Activated naive CD4-positive, alpha-beta T cell treated with anti-CD3 and anti-CD28 coated beads, Interleukin-2, amount 10 ng/mL, durations not matched to agents 7 days and 5 days (primary cell): ENCODE data around the gene SLC24A4.

Source experiments
- CTCF ChIA-PET: fragments of 350-600 bp; sonication (Branson Sonifier 250); formaldehyde crosslinking; loops from one replicate; lab custom pipeline; 2021; ENCODE audit warnings: antibody characterized with exemption; lab: Charles Lee
- DNase-seq: peaks from one replicate; pipeline ENCODE4 v3.0.0-alpha.2; 2020
- H3K27ac Mint-ChIP-seq: one replicate; pipeline ENCODE4 v1.8.0; 2021; ENCODE audit warnings: mild to moderate bottlenecking, moderate library complexity, mixed read lengths
- H3K27me3 Mint-ChIP-seq: one replicate; pipeline ENCODE4 v1.8.0; 2021; ENCODE audit warnings: mild to moderate bottlenecking, mixed read lengths
- H3K36me3 Mint-ChIP-seq: one replicate; pipeline ENCODE4 v1.8.0; 2021; ENCODE audit warnings: mixed read lengths
- H3K4me1 Mint-ChIP-seq: one replicate; pipeline ENCODE4 v1.8.0; 2021; ENCODE audit warnings: mixed read lengths
- H3K4me3 Mint-ChIP-seq: one replicate; pipeline ENCODE4 v1.8.0; 2021; ENCODE audit warnings: mild to moderate bottlenecking, moderate library complexity, mixed read lengths
- H3K9me3 Mint-ChIP-seq: one replicate; pipeline ENCODE4 v1.8.0; 2021; ENCODE audit warnings: mixed read lengths

SLC24A4 gene

GRCh38 chr14:92366237-92366636 lies 43.3 kb downstream of the SLC24A4 start:
- Mint-ChIP-seq H3K4me3 (no peak overlapping the region), H3K9me3 (no peaks in the 10 kb centered on the region), H3K27ac (no peak overlapping the region), H3K4me1 (no peaks in the 10 kb centered on the region), H3K27me3 (peaks cover 34% of the 10 kb centered on the region), H3K36me3 (no peaks in the 10 kb centered on the region)
- CTCF ChIA-PET, result no interaction called here
- no peak for DNase-seq

- H3K27ac Mint-ChIP-seq, result no peak overlapping the region
- no peaks in the 10 kb centered on the region for H3K9me3 Mint-ChIP-seq
- H3K36me3 Mint-ChIP-seq, result no peaks in the 10 kb centered on the region
- H3K27me3 Mint-ChIP-seq, result peaks cover 25% of the 10 kb centered on the region
- CTCF ChIA-PET, result interaction anchor here (1.9 kb wide), 1 partner anchor 16 kb away, joined by 5 read pairs; no protein-coding TSS in a partner anchor
- no peaks in the 10 kb centered on the region for H3K4me1 Mint-ChIP-seq
- no peak for DNase-seq
- no peak overlapping the region for H3K4me3 Mint-ChIP-seq
These were observed 45.0 kb downstream of the SLC24A4 start for GRCh38 chr14:92368001-92368400.

GRCh38 chr14:92369097-92369496 lies 46.1 kb downstream of the SLC24A4 start:
- CTCF ChIA-PET, result no interaction called here
- Mint-ChIP-seq H3K4me1 (no peaks in the 10 kb centered on the region), H3K27me3 (peaks cover 19% of the 10 kb centered on the region), H3K36me3 (no peaks in the 10 kb centered on the region), H3K27ac (no peak overlapping the region), H3K4me3 (no peak overlapping the region), H3K9me3 (no peaks in the 10 kb centered on the region)
- no peak for DNase-seq

- no peak for DNase-seq
- Mint-ChIP-seq H3K9me3 (no peaks in the 10 kb centered on the region), H3K27me3 (peaks cover 12% of the 10 kb centered on the region), H3K27ac (no peak overlapping the region), H3K36me3 (no peaks in the 10 kb centered on the region), H3K4me1 (no peaks in the 10 kb centered on the region), H3K4me3 (no peak overlapping the region)
- CTCF ChIA-PET, result no interaction called here
These were observed 49.3 kb downstream of the SLC24A4 start for GRCh38 chr14:92372230-92372629.

- no peaks in the 10 kb centered on the region for H3K36me3 Mint-ChIP-seq
- DNase-seq, result no peak
- no peak overlapping the region for H3K4me3 Mint-ChIP-seq
- peaks cover 13% of the 10 kb centered on the region for H3K27me3 Mint-ChIP-seq
- no peaks in the 10 kb centered on the region for H3K4me1 Mint-ChIP-seq
- H3K9me3 Mint-ChIP-seq, result no peaks in the 10 kb centered on the region
- no peak overlapping the region for H3K27ac Mint-ChIP-seq
- CTCF ChIA-PET, result interaction anchor here (0.6 kb wide), 1 partner anchor 799 kb away, joined by 3 read pairs; no protein-coding TSS in a partner anchor
These were observed 50.4 kb downstream of the SLC24A4 start for GRCh38 chr14:92373336-92373735.

- no peaks in the 10 kb centered on the region for H3K4me1 Mint-ChIP-seq
- H3K27me3 Mint-ChIP-seq, result peaks cover 9% of the 10 kb centered on the region
- CTCF ChIA-PET, result no interaction called here
- H3K36me3 Mint-ChIP-seq, result no peaks in the 10 kb centered on the region
- no peaks in the 10 kb centered on the region for H3K9me3 Mint-ChIP-seq
- DNase-seq, result no peak
- H3K27ac Mint-ChIP-seq, result no peak overlapping the region
- no peak overlapping the region for H3K4me3 Mint-ChIP-seq
These were observed 57.2 kb downstream of the SLC24A4 start for GRCh38 chr14:92380131-92380530.

- CTCF ChIA-PET, result no interaction called here
- H3K27me3 Mint-ChIP-seq, result peaks cover 10% of the 10 kb centered on the region
- no peaks in the 10 kb centered on the region for H3K36me3 Mint-ChIP-seq
- no peak overlapping the region for H3K4me3 Mint-ChIP-seq
- no peak overlapping the region for H3K27ac Mint-ChIP-seq
- H3K9me3 Mint-ChIP-seq, result no peaks in the 10 kb centered on the region
- no peak for DNase-seq
- H3K4me1 Mint-ChIP-seq, result no peaks in the 10 kb centered on the region
These were observed 57.6 kb downstream of the SLC24A4 start for GRCh38 chr14:92380582-92380981.

GRCh38 chr14:92382677-92383076 lies 59.7 kb downstream of the SLC24A4 start:
- Mint-ChIP-seq H3K4me1 (no peaks in the 10 kb centered on the region), H3K9me3 (no peaks in the 10 kb centered on the region), H3K4me3 (no peak overlapping the region), H3K27me3 (peaks cover 15% of the 10 kb centered on the region), H3K36me3 (no peaks in the 10 kb centered on the region), H3K27ac (no peak overlapping the region)
- CTCF ChIA-PET, result interaction anchor here (0.9 kb wide), 1 partner anchor 29 kb away, joined by 3 read pairs; no protein-coding TSS in a partner anchor
- DNase-seq, result no peak

- H3K4me1 Mint-ChIP-seq, result no peaks in the 10 kb centered on the region
- no peaks in the 10 kb centered on the region for H3K9me3 Mint-ChIP-seq
- H3K27ac Mint-ChIP-seq, result no peak overlapping the region
- no peaks in the 10 kb centered on the region for H3K36me3 Mint-ChIP-seq
- peaks cover 14% of the 10 kb centered on the region for H3K27me3 Mint-ChIP-seq
- CTCF ChIA-PET, result no interaction called here
- no peak for DNase-seq
- no peak overlapping the region for H3K4me3 Mint-ChIP-seq
These were observed 60.8 kb downstream of the SLC24A4 start for GRCh38 chr14:92383805-92384204.

- Mint-ChIP-seq H3K27me3 (peaks cover 16% of the 10 kb centered on the region), H3K4me3 (no peak overlapping the region), H3K4me1 (no peaks in the 10 kb centered on the region), H3K27ac (no peak overlapping the region), H3K36me3 (no peaks in the 10 kb centered on the region), H3K9me3 (no peaks in the 10 kb centered on the region)
- CTCF ChIA-PET, result no interaction called here
- DNase-seq, result no peak
These were observed 61.6 kb downstream of the SLC24A4 start for GRCh38 chr14:92384461-92385133.

GRCh38 chr14:92385561-92385960 lies 62.6 kb downstream of the SLC24A4 start:
- Mint-ChIP-seq H3K9me3 (no peaks in the 10 kb centered on the region), H3K27me3 (peaks cover 18% of the 10 kb centered on the region), H3K27ac (no peak overlapping the region), H3K36me3 (no peaks in the 10 kb centered on the region), H3K4me3 (no peak overlapping the region), H3K4me1 (no peaks in the 10 kb centered on the region)
- CTCF ChIA-PET, result no interaction called here
- no peak for DNase-seq

GRCh38 chr14:92386165-92386564 lies 63.2 kb downstream of the SLC24A4 start:
- H3K27ac Mint-ChIP-seq, result no peak overlapping the region
- no peak overlapping the region for H3K4me3 Mint-ChIP-seq
- no peak for DNase-seq
- CTCF ChIA-PET, result no interaction called here
- H3K9me3 Mint-ChIP-seq, result no peaks in the 10 kb centered on the region
- peaks cover 24% of the 10 kb centered on the region for H3K27me3 Mint-ChIP-seq
- no peaks in the 10 kb centered on the region for H3K4me1 Mint-ChIP-seq
- H3K36me3 Mint-ChIP-seq, result no peaks in the 10 kb centered on the region

- Mint-ChIP-seq H3K9me3 (no peaks in the 10 kb centered on the region), H3K4me3 (no peak overlapping the region), H3K36me3 (no peaks in the 10 kb centered on the region), H3K4me1 (no peaks in the 10 kb centered on the region), H3K27ac (no peak overlapping the region), H3K27me3 (peaks cover 26% of the 10 kb centered on the region)
- no peak for DNase-seq
- CTCF ChIA-PET, result no interaction called here
These were observed 63.7 kb downstream of the SLC24A4 start for GRCh38 chr14:92386637-92387036.

- Mint-ChIP-seq H3K4me3 (no peak overlapping the region), H3K9me3 (no peaks in the 10 kb centered on the region), H3K27ac (no peak overlapping the region), H3K36me3 (no peaks in the 10 kb centered on the region), H3K4me1 (no peaks in the 10 kb centered on the region), H3K27me3 (peaks cover 30% of the 10 kb centered on the region)
- DNase-seq, result no peak
- CTCF ChIA-PET, result interaction anchor here (0.6 kb wide), 1 partner anchor 126 kb away, joined by 3 read pairs; no protein-coding TSS in a partner anchor
These were observed 64.6 kb downstream of the SLC24A4 start for GRCh38 chr14:92387578-92387977.

GRCh38 chr14:92389598-92390158 lies 66.7 kb downstream of the SLC24A4 start:
- CTCF ChIA-PET, result no interaction called here

More at GRCh38 chr14:92389598-92390158, 66.7 kb downstream of the SLC24A4 start:
- peaks cover 26% of the 10 kb centered on the region for H3K27me3 Mint-ChIP-seq
- H3K4me1 Mint-ChIP-seq, result no peaks in the 10 kb centered on the region
- no peak for DNase-seq
- H3K4me3 Mint-ChIP-seq, result no peak overlapping the region
- H3K27ac Mint-ChIP-seq, result no peak overlapping the region
- no peaks in the 10 kb centered on the region for H3K9me3 Mint-ChIP-seq
- no peaks in the 10 kb centered on the region for H3K36me3 Mint-ChIP-seq
